Measurements from ENCODE around the gene AGAP3. TPM values are rescaled to one million over a fixed set of nuclear protein-coding genes. Genes with fewer than 3 reads are reported as not detected.

The AGAP3 gene
- total RNA-seq, 2 donors from 2014 or later = 52.1 to 62.8 TPM

DNA sequence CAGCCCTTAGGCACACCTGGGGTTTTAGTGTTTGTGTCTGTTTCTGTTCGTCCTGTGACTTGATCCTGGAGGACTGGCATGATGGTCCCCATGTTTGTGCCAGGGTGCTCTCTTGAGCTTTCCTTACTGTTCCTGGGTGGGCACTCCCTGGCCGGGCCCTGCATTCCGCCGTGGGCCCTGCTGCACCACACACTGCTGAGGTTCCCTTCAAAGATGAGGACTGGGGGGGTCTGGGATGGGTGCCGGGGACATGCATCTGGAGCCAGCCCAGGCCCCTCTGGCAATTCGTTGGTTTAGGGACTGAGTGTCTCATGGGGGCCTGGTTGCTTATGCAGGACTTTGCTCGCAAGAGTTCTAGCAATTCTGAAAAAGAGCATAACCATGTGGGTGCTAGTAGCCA, 4.7 kb downstream of the AGAP3 start:
- no peaks in the 10 kb centered on the region for H3K9me3 ChIP-seq
- ATAC-seq (ENCODE audit: insufficient number of reproducible peaks, low FRiP score, low read depth) = no peak
- no peak for DNase-seq (ENCODE audit: low spot score)
- peaks cover 13 to 26% of the 10 kb centered on the region in 2 donors for H3K4me1 ChIP-seq (ENCODE audit: control insufficient read depth in 1 of 2, low read depth in 2 of 2)
- H3K27ac ChIP-seq = no peak overlapping the region
- H3K27me3 ChIP-seq (replicated peaks; ENCODE audit: insufficient read depth) = no peaks in the 10 kb centered on the region
- H3K4me3 ChIP-seq = no peak overlapping the region
- H3K36me3 ChIP-seq = no peaks in the 10 kb centered on the region
- TF ChIP-seq CTCF (IDR thresholded peaks at IDR 0.05) = no peak

DNA sequence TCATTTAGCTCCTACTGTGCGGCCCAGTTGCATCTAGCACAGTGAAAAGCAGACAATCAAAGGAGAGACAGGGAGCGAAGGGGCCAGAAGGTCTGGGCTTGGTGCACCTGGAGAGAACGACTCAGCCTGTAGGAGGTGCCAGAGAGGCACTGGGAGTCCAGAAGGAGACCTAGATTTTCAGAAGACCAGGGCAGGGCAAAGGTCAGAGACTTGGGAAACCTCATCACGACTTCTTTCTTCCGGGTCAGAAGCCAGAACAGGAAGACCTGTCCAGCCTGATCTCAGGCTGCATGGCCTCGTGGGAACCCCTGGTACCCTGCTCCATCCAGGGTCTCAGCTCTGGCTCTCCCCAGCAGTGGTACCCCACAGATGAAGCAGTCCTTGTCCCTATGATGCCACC, 5.2 kb downstream of the AGAP3 start:
- no peaks in the 10 kb centered on the region for H3K27me3 ChIP-seq (replicated peaks; ENCODE audit: insufficient read depth)
- no peak for ATAC-seq (ENCODE audit: insufficient number of reproducible peaks, low FRiP score, low read depth)
- H3K36me3 ChIP-seq = no peaks in the 10 kb centered on the region
- H3K27ac ChIP-seq = no peak overlapping the region
- H3K4me1 ChIP-seq (ENCODE audit: control insufficient read depth in 1 of 2, low read depth in 2 of 2) = peaks cover 13 to 26% of the 10 kb centered on the region in 2 donors
- H3K9me3 ChIP-seq = no peaks in the 10 kb centered on the region
- H3K4me3 ChIP-seq = no peak overlapping the region
- TF ChIP-seq CTCF (IDR thresholded peaks at IDR 0.05) = no peak
- DNase-seq (ENCODE audit: low spot score) = no peak

GRCh38 chr7:151091988-151092387, 5.7 kb downstream of the AGAP3 start:
- H3K4me1 ChIP-seq (ENCODE audit: control insufficient read depth in 1 of 2, low read depth in 2 of 2) = peaks cover 13 to 26% of the 10 kb centered on the region in 2 donors
- no peak overlapping the region for H3K4me3 ChIP-seq
- no peak overlapping the region for H3K27ac ChIP-seq
- no peaks in the 10 kb centered on the region for H3K9me3 ChIP-seq
- no peak for TF ChIP-seq CTCF (IDR thresholded peaks at IDR 0.05)
- ATAC-seq (ENCODE audit: insufficient number of reproducible peaks, low FRiP score, low read depth) = no peak
- H3K36me3 ChIP-seq = no peaks in the 10 kb centered on the region
- no peaks in the 10 kb centered on the region for H3K27me3 ChIP-seq (replicated peaks; ENCODE audit: insufficient read depth)
- no peak for DNase-seq (ENCODE audit: low spot score)

DNA sequence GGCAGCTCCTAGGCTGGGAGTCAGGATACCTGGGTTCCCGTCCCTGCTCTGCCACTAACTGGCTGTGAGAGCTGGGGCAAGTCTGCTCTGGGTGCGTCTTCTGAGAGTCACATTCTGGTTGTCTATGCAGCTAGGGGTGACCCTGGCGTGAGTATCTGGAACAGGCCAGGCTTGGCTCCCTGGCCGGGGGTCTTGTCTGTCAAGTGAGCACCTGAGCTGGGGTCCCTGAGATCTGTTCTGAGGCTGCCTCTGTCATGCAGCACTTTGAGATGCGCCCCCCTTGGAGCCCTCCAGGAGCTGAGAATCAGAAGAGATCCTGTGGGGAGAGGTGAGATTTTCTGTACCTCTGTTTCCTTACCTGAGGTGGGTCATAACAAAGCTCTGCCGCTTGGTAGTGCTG, 7.5 kb downstream of the AGAP3 start:
- Histone ChIP-seq H3K9me3 (no peaks in the 10 kb centered on the region), H3K27me3 (replicated peaks; ENCODE audit: insufficient read depth) (no peaks in the 10 kb centered on the region), H3K4me1 (ENCODE audit: control insufficient read depth in 1 of 2, low read depth in 2 of 2) (peaks cover 5 to 13% of the 10 kb centered on the region in 2 donors), H3K4me3 (no peak overlapping the region), H3K36me3 (no peaks in the 10 kb centered on the region), H3K27ac (no peak overlapping the region)
- no peak for TF ChIP-seq CTCF (IDR thresholded peaks at IDR 0.05)
- DNase-seq (ENCODE audit: low spot score) = no peak
- no peak for ATAC-seq (ENCODE audit: insufficient number of reproducible peaks, low FRiP score, low read depth)

DNA sequence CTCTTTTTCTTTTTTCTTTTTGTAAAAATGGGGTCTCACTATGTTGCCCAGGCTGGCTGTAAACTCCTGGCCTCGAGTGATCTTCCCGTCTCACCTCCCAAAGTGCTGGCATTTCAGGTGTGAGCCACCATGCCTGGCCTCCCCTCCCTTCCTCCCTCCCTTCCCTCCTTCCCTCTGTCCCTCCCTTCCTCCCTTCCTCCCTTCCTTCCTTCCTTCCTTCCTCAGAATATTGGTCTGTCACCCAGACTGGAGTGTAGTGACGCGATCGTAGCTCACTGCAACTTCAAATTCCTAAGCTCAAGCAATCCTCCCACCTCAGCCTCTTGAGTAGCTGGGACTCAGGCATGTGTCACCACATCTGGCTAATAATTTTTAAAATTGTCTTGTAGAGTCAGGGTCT, 8.4 kb downstream of the AGAP3 start:
- no peak for ATAC-seq (ENCODE audit: insufficient number of reproducible peaks, low FRiP score, low read depth)

More for the DNA sequence above, 8.4 kb downstream of the AGAP3 start:
- no peak for TF ChIP-seq CTCF (IDR thresholded peaks at IDR 0.05)
- DNase-seq (ENCODE audit: low spot score) = no peak
- Histone ChIP-seq H3K4me1 (ENCODE audit: control insufficient read depth in 1 of 2, low read depth in 2 of 2) (peaks cover 3 to 4% of the 10 kb centered on the region in 2 donors), H3K27me3 (replicated peaks; ENCODE audit: insufficient read depth) (no peaks in the 10 kb centered on the region), H3K4me3 (no peak overlapping the region), H3K9me3 (no peaks in the 10 kb centered on the region), H3K36me3 (no peaks in the 10 kb centered on the region), H3K27ac (no peak overlapping the region)

Measured in thoracic aorta (tissue), 2 donors.